Progenitor cell of endocrine pancreas (in vitro differentiated cells): ENCODE measurements around the gene FGD4. TPM values are rescaled to one million over a fixed set of nuclear protein-coding genes. Genes with fewer than 3 reads are reported as not detected.

ENCODE experiments used
- DNase-seq: peaks from one replicate; pipeline ENCODE4 v3.0.0; 2021; ENCODE audit warnings: low spot score; ENCODE audit not compliant: unreplicated experiment
- H3K27ac Mint-ChIP-seq: 2 replicates; pipeline ENCODE4 v1.8.0; 2021; ENCODE audit warnings: mild to moderate bottlenecking, moderate library complexity, mixed read lengths
- H3K27me3 Mint-ChIP-seq: 2 replicates; pipeline ENCODE4 v1.8.0; 2021; ENCODE audit warnings: mixed read lengths
- H3K36me3 Mint-ChIP-seq: 2 replicates; pipeline ENCODE4 v1.8.0; 2022; ENCODE audit warnings: mixed read lengths; ENCODE audit not compliant: insufficient read depth
- H3K4me1 Mint-ChIP-seq: 2 replicates; pipeline ENCODE4 v1.8.0; 2021; ENCODE audit warnings: low read depth, mixed read lengths
- H3K4me3 Mint-ChIP-seq: 2 replicates; pipeline ENCODE4 v1.8.0; 2021; ENCODE audit warnings: low read depth, mild to moderate bottlenecking, moderate library complexity, mixed read lengths
- H3K9me3 Mint-ChIP-seq: 2 replicates; pipeline ENCODE4 v1.8.0; 2021; ENCODE audit warnings: low read depth, mixed read lengths
- total RNA-seq: library from RNA; stranded (reverse); gene quantifications from 2 replicates; pipeline ENCODE4 v1.2.1, GENCODE V29; 2021
- TF ChIP-seq, protein P1 (sequence below): fragments of 200-600 bp; sonication (generic); IDR thresholded peaks from one replicate; pipeline ENCODE4 v1.5.0; 2021; ENCODE audit warnings: antibody characterized with exemption, mild to moderate bottlenecking; ENCODE audit not compliant: unreplicated experiment

FGD4 gene
- total RNA-seq, 1 donor from 2014 or later, result 83.8 TPM

- Mint-ChIP-seq H3K36me3 (peaks cover 11% of the 10 kb centered on the region), H3K9me3 (no peaks in the 10 kb centered on the region), H3K27ac (no peak overlapping the region), H3K4me3 (peak overlapping the region; percentile 33), H3K27me3 (peaks cover 4% of the 10 kb centered on the region), H3K4me1 (peaks cover 21% of the 10 kb centered on the region)
- DNase-seq, result no peak
- TF ChIP-seq, protein P1, sequence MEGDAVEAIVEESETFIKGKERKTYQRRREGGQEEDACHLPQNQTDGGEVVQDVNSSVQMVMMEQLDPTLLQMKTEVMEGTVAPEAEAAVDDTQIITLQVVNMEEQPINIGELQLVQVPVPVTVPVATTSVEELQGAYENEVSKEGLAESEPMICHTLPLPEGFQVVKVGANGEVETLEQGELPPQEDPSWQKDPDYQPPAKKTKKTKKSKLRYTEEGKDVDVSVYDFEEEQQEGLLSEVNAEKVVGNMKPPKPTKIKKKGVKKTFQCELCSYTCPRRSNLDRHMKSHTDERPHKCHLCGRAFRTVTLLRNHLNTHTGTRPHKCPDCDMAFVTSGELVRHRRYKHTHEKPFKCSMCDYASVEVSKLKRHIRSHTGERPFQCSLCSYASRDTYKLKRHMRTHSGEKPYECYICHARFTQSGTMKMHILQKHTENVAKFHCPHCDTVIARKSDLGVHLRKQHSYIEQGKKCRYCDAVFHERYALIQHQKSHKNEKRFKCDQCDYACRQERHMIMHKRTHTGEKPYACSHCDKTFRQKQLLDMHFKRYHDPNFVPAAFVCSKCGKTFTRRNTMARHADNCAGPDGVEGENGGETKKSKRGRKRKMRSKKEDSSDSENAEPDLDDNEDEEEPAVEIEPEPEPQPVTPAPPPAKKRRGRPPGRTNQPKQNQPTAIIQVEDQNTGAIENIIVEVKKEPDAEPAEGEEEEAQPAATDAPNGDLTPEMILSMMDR, result peak; percentile 6
These were observed 2.8 kb downstream of the FGD4 start for GRCh38 chr12:32402170-32402569.

DNA sequence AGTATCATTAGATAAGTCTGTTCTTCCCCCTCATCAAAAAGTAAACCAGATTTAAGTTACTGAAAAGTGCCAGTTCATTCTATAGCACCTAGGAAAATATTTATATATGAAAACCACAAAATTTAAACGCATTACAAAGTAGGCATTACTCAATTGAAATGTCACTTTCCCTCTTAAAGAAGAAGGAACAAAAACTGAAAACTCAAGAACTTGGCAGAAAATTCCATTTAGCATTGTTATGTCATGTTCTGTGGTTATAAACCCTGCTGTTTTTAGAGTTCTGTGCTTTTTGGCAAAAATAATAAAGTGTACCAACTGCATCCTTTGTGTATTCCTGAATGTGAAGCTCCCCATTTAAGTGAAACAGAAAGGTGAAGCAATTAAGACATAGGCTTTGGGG lies 3.6 kb downstream of the FGD4 start:
- H3K9me3 Mint-ChIP-seq, result no peaks in the 10 kb centered on the region
- peaks cover 11% of the 10 kb centered on the region for H3K36me3 Mint-ChIP-seq
- TF ChIP-seq, protein P1, result no peak
- H3K4me1 Mint-ChIP-seq, result peaks cover 21% of the 10 kb centered on the region
- H3K27me3 Mint-ChIP-seq, result no peaks in the 10 kb centered on the region
- H3K27ac Mint-ChIP-seq, result no peak overlapping the region
- no peak for DNase-seq
- peak overlapping the region; percentile 51 for H3K4me3 Mint-ChIP-seq

DNA sequence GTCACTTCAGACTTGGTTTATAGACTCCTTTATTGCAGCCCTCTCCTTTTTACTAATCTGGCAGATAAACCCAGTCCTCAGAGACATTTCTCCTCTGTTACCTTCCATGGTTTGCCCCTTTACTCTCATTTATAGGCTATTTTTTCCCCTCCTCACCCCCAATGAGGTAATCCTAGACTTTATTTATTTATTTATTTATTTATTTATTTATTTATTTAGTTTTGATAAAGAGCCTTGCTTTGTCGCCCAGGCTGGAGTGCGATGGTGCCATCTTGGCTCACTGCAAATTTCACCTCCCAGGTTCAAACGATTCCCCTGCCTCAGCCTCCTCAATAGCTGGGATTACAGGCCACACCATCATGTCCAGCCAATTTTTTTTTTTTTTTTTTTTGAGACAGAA lies 8.4 kb downstream of the FGD4 start:
- DNase-seq, result no peak
- Mint-ChIP-seq H3K4me1 (peaks cover 7% of the 10 kb centered on the region), H3K4me3 (no peak overlapping the region), H3K36me3 (peaks cover 24% of the 10 kb centered on the region), H3K27me3 (no peaks in the 10 kb centered on the region), H3K27ac (no peak overlapping the region), H3K9me3 (peaks cover 3% of the 10 kb centered on the region)
- TF ChIP-seq, protein P1, result no peak

DNA sequence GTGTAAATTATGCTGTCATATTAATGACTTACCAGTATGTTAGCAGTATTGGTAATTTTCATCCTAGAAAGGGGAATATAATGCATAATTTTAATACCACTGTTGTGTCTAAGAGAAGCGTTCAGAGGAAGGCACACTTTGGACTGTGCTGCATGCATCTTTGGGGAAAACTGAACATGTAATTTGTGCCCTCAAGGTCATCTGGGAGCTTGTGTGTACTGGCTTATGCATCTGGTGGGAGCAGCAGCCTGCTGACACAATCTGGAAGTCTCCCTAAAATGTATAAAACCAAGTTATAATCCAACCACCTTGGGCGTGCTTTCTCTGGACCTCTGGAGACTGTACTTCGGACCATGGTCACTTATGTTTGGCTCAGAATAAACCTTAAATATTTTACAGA lies 14.1 kb downstream of the FGD4 start:
- Mint-ChIP-seq H3K4me3 (no peak overlapping the region), H3K27ac (no peak overlapping the region), H3K9me3 (peaks cover 8% of the 10 kb centered on the region), H3K36me3 (peaks cover 29% of the 10 kb centered on the region), H3K4me1 (peaks cover 9% of the 10 kb centered on the region), H3K27me3 (no peaks in the 10 kb centered on the region)
- no peak for DNase-seq
- TF ChIP-seq, protein P1, result no peak

GRCh38 chr12:32418221-32418620 lies 18.9 kb downstream of the FGD4 start:
- Mint-ChIP-seq H3K9me3 (peaks cover 8% of the 10 kb centered on the region), H3K4me3 (no peak overlapping the region), H3K27ac (no peak overlapping the region), H3K36me3 (peaks cover 16% of the 10 kb centered on the region), H3K4me1 (peaks cover 17% of the 10 kb centered on the region), H3K27me3 (no peaks in the 10 kb centered on the region)
- DNase-seq, result no peak
- TF ChIP-seq, protein P1, result no peak
